ENCODE measurements around the gene COPG2.
"Not testable (repeated sequence)": the region's sequence is repeated elsewhere in the genome, so short reads cannot be mapped to it uniquely, and the experiment has no call there.

COPG2 gene

GRCh38 chr7:130668258-130669084 is at the start of gene COPG2:
COPG2 (minus strand) TSS chr7:130668748; CDS start chr7:130668668, 80 bp downstream.
- DNase-seq (ENCODE audit: low read depth) = peak; percentile 83

GRCh38 chr7:130712416-130712815 is 43.9 kb upstream of the COPG2 start:
- no peak for DNase-seq (ENCODE audit: low read depth)

GRCh38 chr7:130708766-130709165 is 40.2 kb upstream of the COPG2 start:
- DNase-seq (ENCODE audit: low read depth) = no peak

- DNase-seq (ENCODE audit: low read depth) = no peak
These were observed 39.5 kb upstream of the COPG2 start for GRCh38 chr7:130708001-130708400.

- no peak for DNase-seq (ENCODE audit: low read depth)
These were observed 35.3 kb upstream of the COPG2 start for GRCh38 chr7:130703851-130704250.

GRCh38 chr7:130701650-130702049 is 33.1 kb upstream of the COPG2 start:
- DNase-seq (ENCODE audit: low read depth) = no peak

GRCh38 chr7:130700760-130701159 is 32.2 kb upstream of the COPG2 start:
- DNase-seq (ENCODE audit: low read depth) = no peak

GRCh38 chr7:130699686-130700085 is 31.1 kb upstream of the COPG2 start:
- no peak for DNase-seq (ENCODE audit: low read depth)

GRCh38 chr7:130697820-130698219 is 29.3 kb upstream of the COPG2 start:
- DNase-seq (ENCODE audit: low read depth) = no peak

- no peak for DNase-seq (ENCODE audit: low read depth)
These were observed 27.3 kb upstream of the COPG2 start for GRCh38 chr7:130695840-130696239.

GRCh38 chr7:130692396-130692795 is 23.8 kb upstream of the COPG2 start:
- not testable (repeated sequence) for DNase-seq (ENCODE audit: low read depth)

GRCh38 chr7:130689683-130690082 is 21.1 kb upstream of the COPG2 start:
- DNase-seq (ENCODE audit: low read depth) = no peak

GRCh38 chr7:130683026-130683425 is 14.5 kb upstream of the COPG2 start:
- DNase-seq (ENCODE audit: low read depth) = no peak

- DNase-seq (ENCODE audit: low read depth) = no peak
These were observed 5.9 kb upstream of the COPG2 start for GRCh38 chr7:130674456-130674855.

GRCh38 chr7:130673066-130673465 is 4.5 kb upstream of the COPG2 start:
- no peak for DNase-seq (ENCODE audit: low read depth)

- DNase-seq (ENCODE audit: low read depth) = no peak
These were observed 3.6 kb upstream of the COPG2 start for GRCh38 chr7:130672146-130672545.

- DNase-seq (ENCODE audit: low read depth) = no peak
These were observed 645 bp upstream of the COPG2 start for GRCh38 chr7:130669085-130669700.

- DNase-seq (ENCODE audit: low read depth) = no peak
These were observed 823 bp downstream of the COPG2 start for GRCh38 chr7:130667593-130668257.

- no peak for DNase-seq (ENCODE audit: low read depth)
These were observed 6.1 kb downstream of the COPG2 start for GRCh38 chr7:130662426-130662825.

- no peak for DNase-seq (ENCODE audit: low read depth)
These were observed 13.3 kb downstream of the COPG2 start for GRCh38 chr7:130655286-130655685.

GRCh38 chr7:130654850-130655249 is 13.7 kb downstream of the COPG2 start:
- DNase-seq (ENCODE audit: low read depth) = no peak

- no peak for DNase-seq (ENCODE audit: low read depth)
These were observed 17.9 kb downstream of the COPG2 start for GRCh38 chr7:130650611-130651120.
